ENCODE data around the gene LIPG.

The LIPG gene

DNA sequence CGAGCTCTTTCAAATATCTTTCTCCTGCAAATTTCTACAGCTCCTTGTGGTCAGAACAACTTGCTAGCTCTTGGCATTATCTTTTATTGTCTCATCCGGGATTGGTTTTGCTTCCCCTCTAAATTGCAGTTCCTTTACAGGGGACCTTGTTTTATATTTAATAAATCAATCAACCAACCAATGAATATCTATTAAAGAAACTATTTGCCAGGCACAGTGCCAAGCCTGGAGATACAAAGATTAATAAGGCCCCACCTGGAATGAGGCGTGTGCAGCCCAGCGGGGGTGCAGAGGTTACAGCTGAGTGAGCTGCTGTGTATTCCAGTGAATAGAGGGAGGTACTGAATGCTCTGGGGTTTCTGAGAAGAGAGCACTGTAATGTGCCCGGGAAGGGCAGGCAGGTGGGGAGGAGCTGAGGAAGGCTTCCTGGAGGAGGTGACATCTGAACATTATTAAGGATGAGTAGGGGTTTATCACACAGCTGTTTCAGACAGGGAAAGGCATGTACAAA lies 51.8 kb downstream of the LIPG start:
- no peak for DNase-seq

DNA sequence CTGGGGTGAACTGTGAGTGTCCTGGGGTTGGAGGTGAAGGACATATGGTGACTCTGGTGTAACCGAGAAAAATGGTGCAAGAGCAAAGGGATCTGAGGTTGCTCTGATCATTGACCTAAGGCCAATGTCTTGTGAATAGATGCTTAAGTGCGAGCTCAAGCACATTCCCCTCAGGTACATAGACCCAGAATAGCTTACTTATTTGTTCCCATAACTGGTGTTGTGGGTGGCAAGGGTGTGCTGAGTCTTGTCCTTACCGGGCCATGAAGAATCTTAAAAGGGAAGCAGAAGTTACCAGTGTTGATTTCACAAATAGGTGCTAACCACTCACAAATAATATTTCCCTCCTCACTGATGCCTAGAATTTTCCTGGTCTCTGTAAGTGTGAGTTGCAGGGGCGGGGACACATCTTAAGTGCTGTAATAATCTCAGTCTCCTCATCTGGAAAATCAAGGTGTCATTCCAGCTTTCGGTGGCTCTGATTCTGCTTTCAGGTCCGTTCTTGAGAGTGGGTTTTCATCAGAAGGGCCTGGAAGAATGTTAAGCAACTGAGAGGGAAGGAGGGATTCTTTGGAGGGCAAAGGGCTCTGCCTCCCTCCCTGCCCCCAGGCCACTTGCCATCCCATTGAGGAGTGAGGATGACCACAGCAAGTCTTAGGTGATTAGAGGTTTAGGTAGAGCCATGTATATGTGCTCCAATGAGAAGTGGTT lies 54.9 kb downstream of the LIPG start:
- DNase-seq: peak; percentile 9

GRCh38 chr18:49617329-49617695 lies 55.5 kb downstream of the LIPG start:
- peak; percentile 4 for DNase-seq

GRCh38 chr18:49617865-49618264 lies 56.0 kb downstream of the LIPG start:
- DNase-seq: peak; percentile 24

DNA sequence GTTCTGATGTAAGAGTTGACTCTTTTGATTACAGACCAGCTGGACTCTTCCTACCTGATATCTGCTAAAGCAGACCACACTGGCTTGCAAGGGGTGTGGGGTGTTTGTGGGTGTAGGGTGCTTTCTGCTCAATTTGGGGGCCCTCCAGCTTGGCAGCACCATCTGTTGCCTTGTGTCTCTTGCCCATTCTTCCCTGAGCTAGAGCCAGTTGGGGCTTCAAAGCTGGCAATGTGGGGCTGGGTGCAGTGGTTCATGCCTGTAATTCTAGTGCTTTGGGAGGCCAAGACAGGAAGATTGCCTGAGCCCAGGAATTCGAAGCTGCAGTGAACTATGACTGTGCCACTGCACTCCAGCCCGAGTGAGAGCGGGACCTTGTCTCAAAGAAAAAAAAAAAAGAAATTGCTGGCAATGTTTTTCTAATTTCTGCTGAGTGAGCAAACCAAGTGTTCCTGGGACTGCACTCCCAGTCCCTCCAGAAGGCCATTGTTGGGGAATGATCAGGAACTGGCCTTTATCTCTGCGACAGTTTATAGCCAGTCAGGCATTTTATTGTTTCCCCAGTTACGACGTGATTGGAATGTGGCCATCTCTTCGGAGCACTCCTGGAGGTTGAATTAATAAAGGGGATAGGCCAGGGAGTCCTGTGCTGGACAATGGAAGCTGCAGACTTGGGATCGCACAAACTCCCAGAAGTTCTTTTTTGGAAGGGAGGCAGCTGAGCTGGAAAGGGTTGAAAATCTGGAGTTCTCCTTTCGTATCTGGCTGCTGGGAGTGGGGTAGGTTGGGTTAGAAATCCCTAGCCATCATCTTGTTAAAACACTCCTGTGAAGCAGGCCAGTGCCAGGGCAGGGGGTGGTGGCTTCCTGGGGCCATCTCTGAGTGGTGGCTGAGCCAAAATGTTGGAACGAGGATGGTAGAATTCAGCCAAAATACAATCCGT lies 57.2 kb downstream of the LIPG start:
- peak; percentile 15 for DNase-seq

GRCh38 chr18:49619801-49620200 lies 57.9 kb downstream of the LIPG start:
- DNase-seq: peak; percentile 30

GRCh38 chr18:49621301-49621700 lies 59.4 kb downstream of the LIPG start:
- DNase-seq: no peak

DNA sequence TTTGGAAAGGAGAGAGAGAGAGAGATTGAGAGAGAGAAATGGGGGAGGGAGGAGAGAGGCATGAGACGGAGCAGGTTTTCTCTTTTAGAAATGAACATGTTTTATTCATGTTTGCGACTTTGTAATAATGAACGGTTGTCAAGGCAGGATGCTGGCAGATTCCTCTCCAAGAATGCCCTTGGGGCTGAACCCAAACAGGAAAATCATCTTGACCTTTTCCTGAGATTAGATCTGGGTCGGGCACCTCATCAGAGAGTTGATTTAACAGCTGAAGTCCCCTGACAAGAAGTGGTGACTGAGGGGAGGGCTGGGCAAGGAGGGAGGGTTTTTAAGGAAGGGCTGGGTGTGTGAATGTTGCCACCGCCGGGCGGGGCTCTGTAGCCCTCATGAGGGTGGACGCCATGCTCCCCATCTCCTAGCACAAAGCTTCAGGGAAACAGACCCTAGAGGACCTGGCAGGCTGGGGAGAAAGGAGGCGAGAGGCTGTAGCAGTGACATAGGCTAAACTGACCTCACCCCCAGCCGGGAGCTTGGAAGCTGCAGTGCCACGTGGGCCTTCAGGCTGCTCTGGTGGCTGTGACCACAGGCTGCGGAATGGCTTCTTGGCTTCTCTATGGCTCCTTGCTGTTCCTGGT lies 60.0 kb downstream of the LIPG start:
- DNase-seq: peak; percentile 19

DNA sequence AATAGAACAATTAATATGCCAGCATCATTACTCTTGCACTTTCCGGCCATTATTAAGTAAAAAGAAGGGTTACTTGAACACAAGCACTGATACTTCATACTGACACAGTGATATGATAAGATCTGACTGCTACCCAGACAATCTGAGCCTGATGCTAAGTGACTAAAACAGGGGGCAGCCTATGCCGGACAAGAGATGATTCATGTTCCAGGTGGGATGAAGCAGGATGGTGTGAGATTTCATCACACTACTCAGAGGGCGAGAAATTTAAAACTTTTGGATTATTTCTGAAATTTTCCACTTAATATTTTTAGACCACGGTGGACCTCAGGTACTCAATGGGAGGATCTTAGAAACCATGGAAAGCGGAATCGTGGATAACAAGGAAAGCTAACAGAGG lies 61.7 kb downstream of the LIPG start:
- no peak for DNase-seq

- DNase-seq: no peak
Measured at GRCh38 chr18:49625021-49625691, 63.3 kb downstream of the LIPG start.

DNA sequence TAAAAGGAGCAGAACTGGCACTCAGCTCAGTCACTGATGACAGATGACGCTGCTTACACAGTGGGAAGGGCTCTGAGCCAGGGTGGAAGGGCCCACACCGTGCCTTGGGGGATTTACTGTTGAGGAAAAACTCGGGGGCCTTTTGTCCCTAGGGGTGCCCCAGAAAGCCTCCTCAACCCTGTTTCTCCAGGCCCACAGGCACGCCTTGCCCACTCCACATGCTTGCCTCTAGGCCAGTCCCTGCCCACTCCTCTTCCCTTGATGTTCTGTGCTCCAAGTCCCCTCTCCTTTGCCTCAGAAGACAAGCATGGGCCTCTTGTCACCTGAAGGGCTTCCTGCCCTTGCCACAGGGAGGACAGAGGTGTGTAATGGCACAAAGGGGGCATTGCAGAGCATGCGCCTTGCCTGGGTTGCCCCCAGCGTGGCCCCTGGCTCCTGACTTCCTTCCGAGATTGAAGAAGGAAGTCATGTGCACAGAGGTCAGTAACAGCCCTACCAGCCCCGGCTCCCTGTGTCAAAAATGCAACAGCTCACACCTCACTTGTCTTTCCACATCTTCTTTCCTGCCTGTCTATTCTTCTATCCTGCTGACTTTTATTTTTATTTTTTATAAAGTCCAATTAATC lies 65.1 kb downstream of the LIPG start:
- DNase-seq: no peak

DNA sequence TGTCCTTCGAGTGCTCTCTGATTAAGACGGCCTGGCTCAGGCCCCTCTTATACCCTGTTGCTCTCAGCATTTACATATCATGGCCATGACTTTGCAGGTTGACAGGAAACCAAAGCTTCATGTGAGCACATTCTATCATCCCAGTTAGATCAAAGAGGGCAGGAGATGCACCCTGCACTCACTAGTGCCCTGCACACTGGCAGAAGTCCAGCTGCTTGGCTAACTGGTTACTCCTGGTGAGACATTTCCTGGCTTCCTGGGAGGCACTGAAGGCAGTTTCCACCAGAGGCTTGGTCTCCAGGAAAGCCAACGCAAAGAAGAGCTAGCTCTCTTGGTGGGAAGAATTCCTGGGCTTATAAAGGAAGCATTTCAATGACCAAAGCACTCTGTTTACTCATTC lies 66.3 kb downstream of the LIPG start:
- DNase-seq: no peak

- DNase-seq: no peak
Measured at GRCh38 chr18:49628881-49629795, 67.3 kb downstream of the LIPG start.

DNA sequence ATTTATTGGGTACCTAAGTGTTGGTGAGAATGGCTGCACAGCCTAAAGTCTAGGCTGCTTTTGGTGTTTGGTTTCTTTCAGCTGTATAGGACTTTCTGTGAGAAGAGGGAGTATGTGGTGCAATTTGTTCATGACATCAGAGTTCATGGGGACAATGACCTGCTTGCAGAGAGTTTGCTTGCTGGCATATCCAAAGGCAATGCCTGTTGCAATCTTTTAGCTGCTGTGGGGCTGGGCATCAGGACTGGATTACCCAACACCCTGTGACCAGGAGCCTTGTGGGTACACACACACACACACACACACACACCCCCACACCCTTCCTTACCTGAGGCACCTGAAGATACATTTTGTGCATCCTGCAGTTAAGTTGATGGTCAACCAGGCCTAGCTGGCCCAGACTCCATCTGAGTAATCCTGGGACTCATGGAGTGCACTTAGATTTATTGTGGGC lies 68.4 kb downstream of the LIPG start:
- no peak for DNase-seq

- DNase-seq: no peak
Measured at GRCh38 chr18:49631146-49631866, 69.4 kb downstream of the LIPG start.

DNA sequence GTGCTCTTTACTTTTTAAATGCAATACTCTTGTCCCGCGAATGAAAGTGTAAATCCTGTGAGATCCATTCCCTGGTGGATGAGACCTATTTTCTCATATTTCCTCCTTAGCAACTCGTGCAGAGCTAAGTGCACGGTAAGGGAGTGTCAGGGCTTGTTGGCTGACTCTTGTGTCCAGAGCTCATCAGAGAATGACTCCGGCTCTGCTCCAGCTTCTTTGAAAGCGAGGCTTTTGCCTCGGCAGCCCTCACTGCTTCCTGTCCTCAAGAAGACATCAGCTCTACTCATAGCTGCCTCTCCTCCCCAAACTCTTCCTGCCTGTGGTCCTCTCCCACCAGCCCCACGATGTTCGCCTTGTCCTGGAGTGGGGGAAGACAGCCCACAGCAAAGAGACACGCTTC lies 70.7 kb downstream of the LIPG start:
- no peak for DNase-seq

DNA sequence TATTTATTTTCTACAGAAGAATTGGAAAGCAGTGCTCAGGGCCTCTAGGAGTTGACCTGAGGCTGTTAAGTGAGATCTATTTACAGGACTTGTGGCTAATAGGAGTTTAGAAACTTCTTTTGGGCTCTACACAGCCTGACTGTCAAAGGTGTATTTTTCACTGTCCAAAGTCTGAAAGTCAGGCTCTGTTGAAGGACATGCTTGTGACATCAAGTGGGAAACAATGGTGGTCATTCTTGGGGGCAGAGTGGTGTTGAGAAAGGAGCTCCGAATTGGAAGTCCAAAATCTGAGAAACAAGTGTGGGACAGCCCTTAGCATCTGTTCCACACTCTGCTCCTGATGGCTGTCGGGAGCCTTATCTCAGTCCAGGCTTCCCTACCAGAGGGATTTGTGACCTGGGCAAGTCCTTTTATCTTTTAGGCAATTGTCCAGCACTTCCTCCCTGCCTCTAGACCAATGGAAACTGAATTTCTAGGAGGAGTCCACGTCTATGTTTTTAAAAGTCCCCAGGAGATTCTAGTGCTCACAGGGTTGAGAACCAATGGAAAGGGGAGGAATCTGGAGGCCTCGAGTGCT lies 76.4 kb downstream of the LIPG start:
- no peak for DNase-seq

DNA sequence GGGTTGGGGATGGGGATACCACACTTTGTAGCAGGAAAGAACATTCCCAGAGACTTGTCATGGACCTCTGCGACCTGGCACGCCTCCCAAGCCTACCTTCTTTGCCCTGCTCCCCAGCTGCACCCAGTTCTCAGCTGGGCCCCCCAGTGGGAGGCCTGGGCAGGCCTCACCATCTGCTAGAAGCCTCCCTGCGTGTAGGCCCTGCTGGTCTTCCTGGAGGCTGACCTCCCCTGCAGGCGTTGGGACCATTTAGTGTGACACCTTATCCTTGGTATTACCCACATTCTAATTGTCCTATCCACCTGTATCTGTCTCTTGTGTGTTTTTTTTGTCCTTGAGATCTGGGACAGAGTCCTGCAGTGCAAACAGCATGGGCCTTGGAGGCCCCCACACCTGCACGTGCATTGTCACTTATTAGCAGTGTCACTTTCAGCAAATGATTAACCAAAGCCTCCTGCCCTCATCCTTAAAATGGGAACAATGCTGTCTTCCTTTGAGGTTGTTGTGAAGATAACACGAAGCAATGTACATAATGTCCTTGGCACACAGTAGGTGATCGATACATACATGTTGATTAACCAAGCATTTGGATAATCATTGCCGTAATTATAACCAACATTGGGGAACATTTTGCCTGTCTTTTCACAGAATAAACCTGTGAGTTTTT lies 77.2 kb downstream of the LIPG start:
- no peak for DNase-seq

DNA sequence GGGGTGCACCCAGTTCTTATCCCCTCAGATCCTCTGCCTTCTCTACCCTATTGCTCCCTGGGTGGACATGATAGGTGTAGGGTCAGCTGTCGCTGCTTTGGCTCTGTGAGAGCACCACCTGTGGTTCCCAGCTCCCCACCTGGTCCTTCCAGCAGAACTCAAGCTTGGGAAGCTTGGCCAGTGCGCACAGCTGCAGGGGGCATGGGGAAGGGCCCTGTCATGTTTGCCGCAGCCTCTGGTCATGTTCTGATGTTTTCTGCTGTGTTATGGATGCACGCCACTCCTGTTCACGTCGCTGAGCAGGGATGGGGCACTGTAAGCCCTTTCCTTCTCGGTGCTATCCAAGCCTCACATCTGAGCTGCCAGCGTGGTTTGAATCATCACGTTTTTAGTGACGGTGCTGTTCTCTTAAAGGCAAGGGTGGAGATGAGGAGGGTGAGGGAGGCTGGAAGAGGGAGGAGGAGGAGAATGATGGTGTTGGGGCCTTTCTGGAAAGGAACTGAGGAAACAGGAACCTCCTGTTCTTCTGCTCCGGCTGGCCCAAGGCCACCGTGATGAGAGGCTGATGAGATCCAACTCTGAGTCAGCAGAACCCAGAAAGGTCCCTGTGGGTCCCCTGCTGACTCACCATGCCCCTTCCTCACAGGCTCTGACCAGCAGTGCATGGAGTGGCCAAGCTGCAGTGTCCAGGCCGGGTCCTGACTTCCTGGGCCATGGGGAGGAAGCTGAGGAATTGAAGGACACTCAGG lies 78.0 kb downstream of the LIPG start:
- no peak for DNase-seq

Measured in activated CD8-positive, alpha-beta memory T cell treated with anti-CD3 and anti-CD28 coated beads for 24 hours (primary cell).